ENCODE data around the gene ZNF296.

The ZNF296 gene

GRCh38 chr19:45035755-45036154 lies 40.5 kb downstream of the ZNF296 start:
- no peak for TF ChIP-seq CTCF (IDR thresholded peaks at IDR 0.05)

- TF ChIP-seq CTCF (IDR thresholded peaks at IDR 0.05) = no peak
These were observed 43.9 kb downstream of the ZNF296 start for GRCh38 chr19:45032421-45032820.

- no peak for TF ChIP-seq CTCF (IDR thresholded peaks at IDR 0.05)
These were observed 45.5 kb downstream of the ZNF296 start for GRCh38 chr19:45030825-45031224.

DNA sequence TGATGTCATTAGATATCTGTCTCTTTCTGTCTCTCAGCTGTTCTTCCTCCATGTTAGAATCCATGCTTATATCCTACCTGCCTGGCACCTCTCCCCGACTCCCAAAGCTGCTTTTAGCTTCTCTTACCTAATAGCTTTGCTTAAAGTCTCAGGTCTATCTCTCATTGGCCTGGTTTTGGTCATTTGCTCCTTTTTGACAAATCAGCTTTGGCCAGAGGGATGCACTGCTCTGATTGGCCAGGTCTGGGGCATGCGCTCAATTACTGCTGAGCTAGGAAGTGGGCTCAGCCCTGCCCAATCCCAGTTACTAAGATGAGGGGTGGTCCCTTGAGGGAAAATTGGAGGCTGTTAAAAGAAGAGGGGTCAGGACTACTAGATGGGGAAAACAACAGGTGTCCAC lies 48.9 kb downstream of the ZNF296 start:
- no peak for TF ChIP-seq CTCF (IDR thresholded peaks at IDR 0.05)

DNA sequence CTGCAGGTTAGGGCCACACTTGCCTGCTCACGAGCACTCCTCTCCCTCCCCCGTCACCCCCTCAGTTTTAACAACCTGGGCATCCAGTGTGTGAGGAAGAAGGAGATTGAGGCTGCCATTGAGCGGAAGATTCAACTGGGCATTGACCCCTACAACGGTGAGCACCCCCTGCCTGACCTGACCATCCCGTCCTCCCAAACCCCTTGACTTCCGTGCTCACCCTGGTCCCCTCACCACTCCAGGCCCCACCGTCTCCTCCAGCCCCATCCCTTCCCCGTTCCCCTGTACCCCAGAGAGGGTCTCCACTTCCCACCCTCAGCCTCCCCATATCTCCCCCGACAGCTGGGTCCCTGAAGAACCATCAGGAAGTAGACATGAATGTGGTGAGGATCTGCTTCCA lies 51.0 kb downstream of the ZNF296 start:
- TF ChIP-seq CTCF (IDR thresholded peaks at IDR 0.05) = no peak

GRCh38 chr19:45023048-45023447 lies 53.2 kb downstream of the ZNF296 start:
- TF ChIP-seq CTCF (IDR thresholded peaks at IDR 0.05) = no peak

DNA sequence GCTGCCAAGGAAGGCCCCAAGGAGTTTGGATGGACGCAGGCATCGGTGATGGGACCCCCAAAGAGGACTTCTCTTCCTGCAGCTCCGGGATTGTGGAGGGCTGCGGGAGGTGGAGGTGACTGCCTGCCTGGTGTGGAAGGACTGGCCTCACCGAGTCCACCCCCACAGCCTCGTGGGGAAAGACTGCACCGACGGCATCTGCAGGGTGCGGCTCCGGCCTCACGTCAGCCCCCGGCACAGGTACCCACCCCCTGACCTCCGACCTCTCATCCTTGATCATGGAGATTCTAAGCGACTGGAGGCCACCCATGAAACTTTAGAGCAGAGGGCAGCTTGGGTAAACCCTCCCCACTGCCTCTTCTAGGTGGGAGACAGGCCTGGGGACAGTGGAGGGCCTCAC lies 54.3 kb downstream of the ZNF296 start:
- no peak for TF ChIP-seq CTCF (IDR thresholded peaks at IDR 0.05)

Data from LNCAP (cell line).